PC-3 (cell line): ENCODE results near the gene ADAD2.

Source experiments
- EZH2 ChIP-seq: fragments of 300-600 bp; sonication (generic); IDR thresholded peaks from one replicate; pipeline ENCODE4 v1.6.1; 2017; ENCODE audit warnings: antibody characterized with exemption, mild to moderate bottlenecking, low read length; ENCODE audit not compliant: unreplicated experiment
- EZH2phosphoT487 ChIP-seq: fragments of 300-600 bp; sonication (generic); IDR thresholded peaks from 2 replicates; pipeline ENCODE4 v1.6.1; 2018; ENCODE audit warnings: mild to moderate bottlenecking, antibody characterized with exemption, low read length, borderline replicate concordance
- TF ChIP-seq, protein P1 (sequence below): fragments of 300-600 bp; sonication (generic); conservative IDR thresholded peaks from 2 replicates; pipeline ENCODE4 v1.5.1; 2017; ENCODE audit warnings: antibody characterized with exemption, low read depth, mild to moderate bottlenecking, low read length

DNA sequence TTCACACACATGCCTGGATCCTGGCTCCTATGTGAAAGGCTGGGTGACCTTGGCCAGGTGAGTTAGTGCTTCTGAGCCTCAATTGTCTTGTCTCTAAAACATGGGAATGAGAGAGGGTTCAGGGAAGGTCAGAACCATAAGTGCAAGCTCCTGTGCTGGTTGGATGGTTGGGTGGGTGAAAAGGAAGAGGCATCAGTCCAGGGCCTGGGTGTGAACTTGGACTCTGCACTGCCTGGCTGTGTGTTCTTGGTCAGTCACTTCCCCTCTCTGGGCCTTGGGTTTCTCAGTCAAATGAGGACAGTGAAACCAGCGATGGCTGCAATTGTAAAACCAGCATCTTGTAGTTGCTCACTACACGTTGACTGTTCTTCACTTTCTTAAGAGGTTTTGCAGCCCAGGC lies 49.5 kb downstream of the ADAD2 start:
- TF ChIP-seq, protein P1, sequence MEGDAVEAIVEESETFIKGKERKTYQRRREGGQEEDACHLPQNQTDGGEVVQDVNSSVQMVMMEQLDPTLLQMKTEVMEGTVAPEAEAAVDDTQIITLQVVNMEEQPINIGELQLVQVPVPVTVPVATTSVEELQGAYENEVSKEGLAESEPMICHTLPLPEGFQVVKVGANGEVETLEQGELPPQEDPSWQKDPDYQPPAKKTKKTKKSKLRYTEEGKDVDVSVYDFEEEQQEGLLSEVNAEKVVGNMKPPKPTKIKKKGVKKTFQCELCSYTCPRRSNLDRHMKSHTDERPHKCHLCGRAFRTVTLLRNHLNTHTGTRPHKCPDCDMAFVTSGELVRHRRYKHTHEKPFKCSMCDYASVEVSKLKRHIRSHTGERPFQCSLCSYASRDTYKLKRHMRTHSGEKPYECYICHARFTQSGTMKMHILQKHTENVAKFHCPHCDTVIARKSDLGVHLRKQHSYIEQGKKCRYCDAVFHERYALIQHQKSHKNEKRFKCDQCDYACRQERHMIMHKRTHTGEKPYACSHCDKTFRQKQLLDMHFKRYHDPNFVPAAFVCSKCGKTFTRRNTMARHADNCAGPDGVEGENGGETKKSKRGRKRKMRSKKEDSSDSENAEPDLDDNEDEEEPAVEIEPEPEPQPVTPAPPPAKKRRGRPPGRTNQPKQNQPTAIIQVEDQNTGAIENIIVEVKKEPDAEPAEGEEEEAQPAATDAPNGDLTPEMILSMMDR: no peak
- TF ChIP-seq EZH2phosphoT487 (no peak), EZH2 (no peak)
